K562 (cell line): Measurements from ENCODE around the gene RHPN2. TPM values are rescaled to one million over a fixed set of nuclear protein-coding genes. Genes with fewer than 3 reads are reported as not detected.

Experiments used
- ATAC-seq: fragments of 200-7000 bp; cut with Tn5 transposase; 3 replicates; pipeline ENCODE4 v1.9.1; 2020; ENCODE audit warnings: moderate library complexity
- BruUV-seq: library from RNA; stranded (reverse); fragments of 400-500 nt; replicated peaks from 2 replicates; lab custom pipeline; 2021; lab: Mats Ljungman, UMichigan
- CTCF ChIA-PET: fragments of 300-600 bp; formaldehyde crosslinking; extraction: SDS; loops from one replicate; lab custom pipeline; 2021; ENCODE audit warnings: low intra/inter-chr PET ratio; lab: Yijun Ruan, JAX
- POLR2A ChIA-PET: fragments of 300-600, 350-650 bp; sonication (Branson Sonifier 250); formaldehyde crosslinking; extraction: SDS; loops from one replicate; lab custom pipeline; 2021; ENCODE audit warnings: antibody characterized with exemption, inconsistent platforms; lab: Yijun Ruan, JAX
- DNase-seq, 4 experiments: peaks; one replicate each; pipeline versions ENCODE4 v3.0.0 to v3.0.0-alpha.2; 2011 to 2018; ENCODE audit warnings: low spot score in 3 of 4, mixed read lengths in 3 of 4; ENCODE audit errors: extremely low read depth in 1 of 4
- FAIRE-seq: peaks from 2 replicates; lab custom pipeline; 2011; peaks lifted over from hg19 to GRCh38; lab: Jason Lieb, UNC
- H2AFZ ChIP-seq: 2 replicates; pipeline ENCODE4 v1.6.0; 2011; ENCODE audit warnings: low read depth, low read length, control low read depth, inconsistent platforms
- H3K27ac ChIP-seq: fragments of 200-600 bp; 3 replicates; pipeline ENCODE4 v1.8.0; 2011; ENCODE audit warnings: low read depth, mild to moderate bottlenecking, control low read depth, inconsistent platforms, low read length, moderate library complexity, mixed read lengths; ENCODE audit errors: extremely low read depth
- H3K27me3 ChIP-seq, 2 experiments: fragments of 300-600 bp in 1 of 2; 2 replicates in 1 of 2; 3 replicates in 1 of 2; pipeline versions ENCODE4 v1.6.0 to v1.8.0; 2011; ENCODE audit warnings: inconsistent platforms in 2 of 2, low read length in 2 of 2, mild to moderate bottlenecking in 1 of 2, mixed read lengths in 1 of 2, moderate library complexity in 1 of 2; ENCODE audit not compliant: control insufficient read depth in 2 of 2, insufficient read depth in 2 of 2
- H3K36me3 ChIP-seq: fragments of 300-600 bp; 3 replicates; pipeline ENCODE4 v1.8.0; 2011; ENCODE audit warnings: mild to moderate bottlenecking, low read length, inconsistent platforms; ENCODE audit not compliant: control insufficient read depth, insufficient read depth
- H3K4me1 ChIP-seq, 2 experiments: fragments of 200-600 bp in 1 of 2; replicated peaks in 1 of 2; 2 replicates in 1 of 2; 3 replicates in 1 of 2; pipeline versions ENCODE4 v1.5.1 to v1.8.0; 2011; ENCODE audit warnings: inconsistent platforms in 2 of 2, low read length in 2 of 2, mild to moderate bottlenecking in 1 of 2, mixed read lengths in 1 of 2, moderate library complexity in 1 of 2; ENCODE audit not compliant: control insufficient read depth in 2 of 2, insufficient read depth in 2 of 2
- H3K4me2 ChIP-seq: 2 replicates; pipeline ENCODE4 v1.6.1; 2011; ENCODE audit warnings: low read length, control low read depth, inconsistent platforms, mixed read lengths; ENCODE audit not compliant: insufficient read depth
- H3K4me3 ChIP-seq: fragments of 200-600 bp; sonication (generic), shearing (Covaris generic); 2 replicates; pipeline ENCODE4 v1.5.1; 2016; ENCODE audit warnings: control low read depth, inconsistent platforms
- H3K79me2 ChIP-seq: fragments of 200-600 bp; 3 replicates; pipeline ENCODE4 v1.8.0; 2011; ENCODE audit warnings: low read length, inconsistent platforms; ENCODE audit not compliant: control insufficient read depth, insufficient read depth
- H3K9ac ChIP-seq, 2 experiments: 2 replicates each; pipeline versions ENCODE4 v1.6.0 to v1.6.1; 2011; ENCODE audit warnings: low read depth in 2 of 2, low read length in 2 of 2, control low read depth in 1 of 2, inconsistent platforms in 1 of 2, mild to moderate bottlenecking in 1 of 2, mixed read lengths in 1 of 2; ENCODE audit not compliant: insufficient read depth in 1 of 2
- H3K9me1 ChIP-seq: one replicate; pipeline ENCODE4 v1.6.0; 2011; ENCODE audit warnings: inconsistent platforms, mild to moderate bottlenecking, low read length, moderate library complexity; ENCODE audit not compliant: control insufficient read depth, insufficient read depth
- H3K9me3 ChIP-seq: replicated peaks from 2 replicates; pipeline ENCODE4 v1.5.1; 2011; ENCODE audit warnings: low read depth, low read length, inconsistent platforms; ENCODE audit not compliant: control insufficient read depth, insufficient read depth
- H4K20me1 ChIP-seq: replicated peaks from 2 replicates; pipeline ENCODE4 v1.6.1; 2011; ENCODE audit warnings: low read length, inconsistent platforms, mixed read lengths; ENCODE audit not compliant: control insufficient read depth, insufficient read depth
- ARID2 ChIP-seq: fragments of 450-650 bp; IDR thresholded peaks from 2 replicates; pipeline ENCODE4 v1.6.1; 2017; ENCODE audit warnings: antibody characterized with exemption, mild to moderate bottlenecking
- BRF2 ChIP-seq: IDR thresholded peaks from 3 replicates; pipeline ENCODE4 v1.6.1; 2011; ENCODE audit warnings: borderline replicate concordance, mild to moderate bottlenecking; ENCODE audit not compliant: insufficient read length, insufficient read depth
- EZH2 ChIP-seq: IDR thresholded peaks from 2 replicates; pipeline ENCODE4 v1.6.1; 2012; ENCODE audit warnings: low read depth, mild to moderate bottlenecking, inconsistent platforms, low read length, borderline replicate concordance
- HDAC6 ChIP-seq: IDR thresholded peaks from 2 replicates; pipeline ENCODE4 v1.6.1; 2012; ENCODE audit warnings: low read depth, mild to moderate bottlenecking, control low read depth, inconsistent platforms, low read length, moderate library complexity
- IFI16 ChIP-seq: fragments of 250-450 bp; sonication (Bioruptor Pico); IDR thresholded peaks from 2 replicates; pipeline ENCODE4 v2.1.2; 2022; ENCODE audit warnings: mild to moderate bottlenecking, inconsistent platforms
- KLF6 ChIP-seq: fragments of 250-450 bp; sonication (Bioruptor Pico); IDR thresholded peaks from 2 replicates; pipeline ENCODE4 v1.4.0; 2020; ENCODE audit warnings: mild to moderate bottlenecking, moderate library complexity, borderline replicate concordance
- NFIC ChIP-seq: fragments of 450-650 bp; IDR thresholded peaks from 2 replicates; pipeline ENCODE4 v1.6.1; 2017; ENCODE audit warnings: mild to moderate bottlenecking, inconsistent platforms
- RBBP5 ChIP-seq: fragments of 200-600 bp; sonication (generic); IDR thresholded peaks from 2 replicates; pipeline ENCODE4 v1.6.1; 2012; ENCODE audit warnings: borderline replicate concordance, mild to moderate bottlenecking, low read length, control low read depth, inconsistent platforms; ENCODE audit not compliant: insufficient read depth, poor library complexity, severe bottlenecking
- WHSC1 ChIP-seq: IDR thresholded peaks from one replicate; pipeline ENCODE4 v1.6.1; 2012; ENCODE audit warnings: low read length, control low read depth, inconsistent platforms
- ZBTB12 ChIP-seq: fragments of 250-450 bp; sonication (Bioruptor Pico); IDR thresholded peaks from 2 replicates; pipeline ENCODE4 v1.4.0; 2020
- ZNF398 ChIP-seq: fragments of 250-450 bp; sonication (Bioruptor Pico); IDR thresholded peaks from 2 replicates; pipeline ENCODE4 v1.8.0; 2021; ENCODE audit warnings: moderate library complexity, mild to moderate bottlenecking, inconsistent platforms
- ZNF512 ChIP-seq: IDR thresholded peaks from 2 replicates; pipeline ENCODE4 v1.6.1; 2016; ENCODE audit warnings: missing genetic modification characterization, missing compliant biosample characterization
- WGBS: fragments of 100-300 bp; shearing (Covaris generic); methylation state at CpG from one replicate; pipeline ENCODE4 v1.1.6; 2016; ENCODE audit warnings: low coverage, mixed read lengths; ENCODE audit not compliant: insufficient coverage; ENCODE audit errors: missing lambda C conversion rate; 5-methylcytosine and 5-hydroxymethylcytosine counted together
- in situ Hi-C: fragments of 300-500 bp; cut with MboI; formaldehyde crosslinking; loops from 4 replicates; pipeline ENCODE4 v1.15.0; 2018; ENCODE audit warnings: inconsistent platforms, mixed read lengths
- intact Hi-C: fragments of 100-400 bp; cut with micrococcal nuclease; formaldehyde crosslinking; loops from 2 replicates; pipeline ENCODE4 v1.14.2; 2022
- polyA plus RNA-seq, 8 experiments: library from polyadenylated mRNA; depleted of rRNA in 4 of 8; stranded (reverse) in 5 of 8; unstranded in 3 of 8; fragments of >200 nt; fragmentation: Nextera tagmentation in 2 of 8; fragmentation: Illumina TruSeq in 1 of 8; extraction: Ambion mirVana in 2 of 8; extraction: Trizol in 1 of 8; gene quantifications; 2 replicates each; pipeline versions ENCODE4 v1.2.1 to v1.2.3, GENCODE V29; 2011 to 2014; ENCODE audit warnings: inconsistent platforms in 1 of 8, missing spikeins in 1 of 8
- total RNA-seq, 7 experiments: library from RNA; depleted of rRNA in 6 of 7; stranded (reverse); fragments of >200 nt in 6 of 7; fragmentation: Illumina TruSeq in 2 of 7; extraction: Trizol in 2 of 7; gene quantifications; 2 replicates each; pipeline versions ENCODE4 v1.2.1 to v1.2.3, GENCODE V29; 2011 to 2021; ENCODE audit warnings: low replicate concordance in 1 of 7

Gene RHPN2
- total and polyA plus RNA-seq, 9 of the 15 experiments (the other 6 are each of a cell fraction or from before 2014, with no cell fraction given): 0.63 to 9.9 (median 3.2) TPM

GRCh38 chr19:33098055-33098534 is 33.4 kb upstream of the RHPN2 start:
- H3K79me2 ChIP-seq: no peaks in the 10 kb centered on the region
- H2AFZ ChIP-seq: no peak overlapping the region
- peaks cover 8% of the 10 kb centered on the region; the same call in 1 of the 2 replicates for H4K20me1 ChIP-seq
- peak in 1 of 4 experiments; percentile 5 for DNase-seq
- H3K9ac ChIP-seq: no peak overlapping the region
- H3K9me1 ChIP-seq: peaks cover 3% of the 10 kb centered on the region
- H3K27me3 ChIP-seq: no peaks in the 10 kb centered on the region
- 80% methylated on average over 4 of the region's 4 CpGs for WGBS
- in situ Hi-C loops: no loop called here
- H3K36me3 ChIP-seq: peaks cover 71% of the 10 kb centered on the region
- no peak overlapping the region for H3K27ac ChIP-seq
- ATAC-seq: no peak
- intact Hi-C loops: no loop called here
- H3K4me1 ChIP-seq: peaks cover 16 to 19% of the 10 kb centered on the region in 2 experiments; a peak in 3 of 5 replicates
- no peak for FAIRE-seq
- ChIA-PET CTCF (no interaction called here), POLR2A (interaction anchor here (0.6 kb wide), 1 partner anchor 136 kb away, joined by 3 read pairs; no protein-coding TSS in a partner anchor)
- TSS peak; percentile 32 for BruUV-seq
- no peak overlapping the region for H3K4me2 ChIP-seq
- no peaks in the 10 kb centered on the region for H3K9me3 ChIP-seq
- TF ChIP-seq RBBP5 (peak; percentile 33), WHSC1 (peak; percentile 49), BRF2 (no peak), ARID2 (no peak), HDAC6 (no peak), KLF6 (CRISPR knock-in tag) (no peak), NFIC (peak; percentile 53), ZBTB12 (CRISPR knock-in tag) (no peak), ZNF512 (no peak), EZH2 (no peak), ZNF398 (CRISPR knock-in tag) (no peak), IFI16 (CRISPR knock-in tag) (no peak)
- no peak overlapping the region for H3K4me3 ChIP-seq
